Sigmoid colon (tissue), 7 donors: ENCODE measurements around the gene MRPL11. TPM values are rescaled to one million over a fixed set of nuclear protein-coding genes. Genes with fewer than 3 reads are reported as not detected.

Experiments
- DNase-seq: peaks from one replicate; pipeline ENCODE4 v3.0.0-alpha.2; 2019
- H3K27ac ChIP-seq, 4 donors: fragments of 200-600 bp; sonication (generic); one replicate each; pipeline ENCODE4 v1.5.1; 2016 to 2019; ENCODE audit warnings: mild to moderate bottlenecking in 1 of 4
- H3K27me3 ChIP-seq, 3 donors: fragments of 200-600 bp; sonication (generic); one replicate each; pipeline ENCODE4 v1.5.1; 2019; ENCODE audit warnings: mild to moderate bottlenecking in 1 of 3
- H3K36me3 ChIP-seq, 4 donors: fragments of 200-600 bp; sonication (generic); one replicate each; pipeline ENCODE4 v1.5.1; 2016 to 2019
- H3K4me1 ChIP-seq, 4 donors: fragments of 200-600 bp; sonication (generic); one replicate each; pipeline ENCODE4 v1.5.1; 2017 to 2019
- H3K4me3 ChIP-seq, 4 donors: fragments of 200-600 bp; sonication (generic); one replicate each; pipeline ENCODE4 v1.5.1; 2017 to 2019; ENCODE audit warnings: mild to moderate bottlenecking in 2 of 4, moderate library complexity in 1 of 4
- H3K9me3 ChIP-seq, 4 donors: fragments of 200-600 bp in 3 of 4; sonication (generic) in 3 of 4; one replicate each; pipeline versions ENCODE4 v1.5.1 to v1.6.1; 2013 to 2019
- CTCF ChIP-seq, 4 experiments: fragments of 450-650 bp in 3 of 4; fragments of 200-600 bp in 1 of 4; IDR thresholded peaks; one replicate each; pipeline ENCODE4 v1.5.1; 2016 to 2019; ENCODE audit warnings: antibody characterized with exemption in 4 of 4, mild to moderate bottlenecking in 3 of 4, moderate library complexity in 2 of 4
- EP300 ChIP-seq, 4 donors: sonication (generic); formaldehyde crosslinking; IDR thresholded peaks; one replicate each; pipeline ENCODE4 v1.6.1; 2017; ENCODE audit warnings: antibody characterized with exemption in 4 of 4
- POLR2A ChIP-seq, 2 donors: fragments of 450-650 bp; IDR thresholded peaks; one replicate each; pipeline ENCODE4 v1.6.1; 2016; ENCODE audit warnings: antibody characterized with exemption in 2 of 2, mild to moderate bottlenecking in 2 of 2, moderate library complexity in 2 of 2
- POLR2AphosphoS5 ChIP-seq, 4 donors: sonication (generic); formaldehyde crosslinking; IDR thresholded peaks; one replicate each; pipeline ENCODE4 v1.6.1; 2017; ENCODE audit warnings: antibody characterized with exemption in 4 of 4
- WGBS, 2 donors: extraction: QIAGEN DNeasy Blood & Tissue Kit; methylation state at CpG; one replicate each; pipeline ENCODE4 v1.1.7; 2013; 5-methylcytosine and 5-hydroxymethylcytosine counted together
- intact Hi-C: fragments of 100-400 bp; cut with DNase I; formaldehyde crosslinking; loops from one replicate; pipeline ENCODE4 v1.15.1; 2023
- polyA plus RNA-seq, 3 donors: library from polyadenylated mRNA; stranded (reverse); fragments of 200-250 nt; gene quantifications; one replicate each; pipeline ENCODE4 v1.2.3, GENCODE V29; 2013
- total RNA-seq, 4 donors: library from RNA; depleted of rRNA; stranded (reverse); fragments of >200 nt; gene quantifications; one replicate each; pipeline ENCODE4 v1.1.0, GENCODE V29; 2016
- donor health status: healthy with polysubstance abuse.
- donor health status: Bipolar disorder and iron deficiency.
- donor health status: healthy.

The MRPL11 gene
- total and polyA plus RNA-seq, 7 donors: 54.2 to 110 (median 65.1) TPM

- WGBS, 2 donors: 1 to 4% methylated on average over 34 of the region's 34 CpGs
- TF ChIP-seq CTCF (IDR thresholded peaks at IDR 0.05): no peak
- Histone ChIP-seq H3K9me3 (no peaks in the 10 kb centered on the region), H3K36me3 (peaks cover 0 to 28% (median 3%) of the 10 kb centered on the region in 4 donors), H3K27me3 (no peaks in the 10 kb centered on the region), H3K27ac (peak overlapping the region; percentile 90 to 93 (median 92)), H3K4me3 (peak overlapping the region; percentile 56 to 75 (median 64)), H3K4me1 (peaks cover 0 to 21% (median 11%) of the 10 kb centered on the region in 4 donors)
- DNase-seq: peak; percentile 81
- intact Hi-C loops: loop anchor here (1.0 kb wide), 1 partner anchor 12 kb away; no protein-coding TSS in a partner anchor
Observed at GRCh38 chr11:66479394-66480116, 40.9 kb upstream of the MRPL11 start.

GRCh38 chr11:66478729-66479393 lies 40.2 kb upstream of the MRPL11 start:
- TF ChIP-seq CTCF (IDR thresholded peaks at IDR 0.05) (peak; percentile 32 to 67 (median 61)), EP300 (IDR thresholded peaks at IDR 0.05) (no peak), POLR2A (IDR thresholded peaks at IDR 0.05) (no peak)
- intact Hi-C loops: loop anchor here (1.0 kb wide), 1 partner anchor 12 kb away; no protein-coding TSS in a partner anchor
- H3K27ac ChIP-seq: peak overlapping the region; percentile 90 to 93 (median 92)
- 48 to 51% methylated on average over 8 of the region's 8 CpGs for WGBS, 2 donors
- peaks cover 0 to 28% (median 8%) of the 10 kb centered on the region in 4 donors for H3K36me3 ChIP-seq
- H3K4me3 ChIP-seq: peak overlapping the region; percentile 56 to 75 (median 64)
- no peaks in the 10 kb centered on the region for H3K27me3 ChIP-seq
- no peaks in the 10 kb centered on the region for H3K9me3 ChIP-seq
- peaks cover 0 to 21% (median 11%) of the 10 kb centered on the region in 4 donors for H3K4me1 ChIP-seq
- no peak for DNase-seq

- 91% methylated on average over 11 of the region's 11 CpGs for WGBS, 2 donors
- intact Hi-C loops: no loop called here
Observed at GRCh38 chr11:66477263-66478201, 38.9 kb upstream of the MRPL11 start.

GRCh38 chr11:66476841-66477251 lies 38.2 kb upstream of the MRPL11 start:
- DNase-seq: no peak
- Histone ChIP-seq H3K9me3 (no peaks in the 10 kb centered on the region), H3K27ac (no peak overlapping the region), H3K4me1 (peaks cover 0 to 21% (median 11%) of the 10 kb centered on the region in 4 donors), H3K4me3 (no peak overlapping the region), H3K27me3 (no peaks in the 10 kb centered on the region), H3K36me3 (peaks cover 16 to 44% (median 26%) of the 10 kb centered on the region in 4 donors)
- intact Hi-C loops: no loop called here
- TF ChIP-seq EP300 (IDR thresholded peaks at IDR 0.05) (no peak), POLR2AphosphoS5 (IDR thresholded peaks at IDR 0.05) (no peak), CTCF (IDR thresholded peaks at IDR 0.05) (no peak), POLR2A (IDR thresholded peaks at IDR 0.05) (no peak)
- 78 to 80% methylated on average over 9 of the region's 9 CpGs for whole genome bisulfite sequencing, 2 donors

More at GRCh38 chr11:66477263-66478201, 38.9 kb upstream of the MRPL11 start:
- Histone ChIP-seq H3K27ac (no peak overlapping the region), H3K9me3 (no peaks in the 10 kb centered on the region), H3K27me3 (no peaks in the 10 kb centered on the region), H3K36me3 (peaks cover 12 to 37% (median 21%) of the 10 kb centered on the region in 4 donors), H3K4me3 (no peak overlapping the region), H3K4me1 (peaks cover 0 to 21% (median 11%) of the 10 kb centered on the region in 4 donors)
- no peak for DNase-seq
- TF ChIP-seq EP300 (IDR thresholded peaks at IDR 0.05) (no peak), POLR2AphosphoS5 (IDR thresholded peaks at IDR 0.05) (no peak), CTCF (IDR thresholded peaks at IDR 0.05) (no peak), POLR2A (IDR thresholded peaks at IDR 0.05) (no peak)
